HuH-7 (cell line): ENCODE results near the gene TMEM11.
A peak's percentile ranks its signal among the peaks of the same experiment; 100 is the strongest.

Experiments used
- DNase-seq: peaks from one replicate; pipeline ENCODE4 v3.0.0; 2011; ENCODE audit warnings: low spot score

The TMEM11 gene, protein sequence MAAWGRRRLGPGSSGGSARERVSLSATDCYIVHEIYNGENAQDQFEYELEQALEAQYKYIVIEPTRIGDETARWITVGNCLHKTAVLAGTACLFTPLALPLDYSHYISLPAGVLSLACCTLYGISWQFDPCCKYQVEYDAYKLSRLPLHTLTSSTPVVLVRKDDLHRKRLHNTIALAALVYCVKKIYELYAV

GRCh38 chr17:21214015-21214776, at the start of gene TMEM11:
TSS of gene TMEM11 (minus strand) at chr17:21214161. CDS start at chr17:21214152, 9 bp downstream.
- peak; percentile 84 for DNase-seq

DNA sequence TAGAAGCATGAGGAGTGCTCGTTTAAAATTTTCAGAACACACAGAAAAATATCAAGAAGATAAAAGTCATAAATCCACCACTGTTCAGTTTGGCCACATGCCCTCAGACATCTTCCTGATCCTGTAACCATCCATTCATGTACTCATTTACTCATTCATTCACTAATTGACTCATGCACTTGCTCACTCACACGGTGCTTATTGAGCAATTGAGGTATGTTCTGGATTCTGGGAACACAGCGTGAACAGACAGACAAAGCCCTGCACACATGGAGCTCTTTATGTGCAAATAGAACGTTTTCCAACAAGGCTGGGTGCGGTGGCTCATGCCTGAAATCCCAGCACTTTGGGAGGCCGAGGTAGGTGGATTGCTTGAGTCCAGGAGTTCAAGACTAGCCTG, 49.4 kb upstream of the TMEM11 start:
- DNase-seq: no peak

DNA sequence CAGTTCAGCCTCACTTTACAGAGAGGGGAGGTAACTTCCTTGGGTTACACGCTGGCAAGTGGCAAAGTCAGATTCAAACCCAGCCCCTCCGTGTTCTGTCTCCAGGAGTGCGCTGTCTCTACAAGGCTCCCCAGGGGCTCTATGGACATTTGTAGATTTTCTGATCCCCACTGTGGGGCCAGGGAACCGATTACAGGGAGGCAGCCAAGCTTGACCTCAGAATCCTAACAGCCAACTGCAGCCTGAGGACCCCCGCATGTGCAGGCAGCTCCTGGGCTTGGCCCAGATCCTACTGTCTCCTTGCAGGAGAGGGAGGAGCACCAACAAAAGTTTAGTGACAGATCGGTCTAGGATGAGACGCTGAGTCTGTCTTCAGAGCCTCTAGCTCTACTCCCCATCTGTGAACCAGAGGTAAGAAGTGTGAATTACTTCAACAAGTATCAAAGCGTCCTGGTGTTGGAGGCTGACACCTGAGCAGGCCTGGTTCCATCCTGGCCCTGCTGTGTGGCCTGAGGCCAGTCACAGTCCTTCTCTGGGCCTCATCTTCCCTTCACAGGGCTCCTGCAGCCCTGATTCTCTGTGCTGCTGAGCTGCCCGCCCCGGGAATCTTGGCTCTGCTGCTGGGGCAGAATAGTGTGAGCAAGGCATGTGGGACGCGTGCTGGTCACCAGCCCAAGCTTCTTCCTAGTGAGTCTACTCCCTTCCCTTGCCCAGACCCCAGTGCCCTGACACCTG, 48.5 kb upstream of the TMEM11 start:
- DNase-seq: no peak

DNA sequence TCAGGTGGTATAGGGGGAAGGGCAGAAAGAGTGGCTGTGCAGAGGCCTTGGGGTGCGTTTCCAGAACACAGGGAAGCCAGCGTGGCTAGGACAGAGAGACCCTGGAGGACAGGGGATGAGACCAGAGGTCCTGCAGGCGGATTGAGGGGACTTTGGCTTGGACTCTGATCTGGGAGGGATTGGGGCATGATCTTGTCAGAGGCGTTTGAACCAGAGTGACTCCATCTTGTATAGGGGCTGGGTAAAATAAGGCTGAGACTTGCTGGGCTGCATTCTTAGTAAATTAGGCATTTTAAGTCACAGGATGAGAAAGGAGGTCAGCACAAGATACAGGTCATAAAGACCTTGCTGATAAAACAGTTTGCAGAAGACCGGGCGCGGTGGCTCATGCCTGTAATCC, 44.6 kb upstream of the TMEM11 start:
- DNase-seq: no peak

DNA sequence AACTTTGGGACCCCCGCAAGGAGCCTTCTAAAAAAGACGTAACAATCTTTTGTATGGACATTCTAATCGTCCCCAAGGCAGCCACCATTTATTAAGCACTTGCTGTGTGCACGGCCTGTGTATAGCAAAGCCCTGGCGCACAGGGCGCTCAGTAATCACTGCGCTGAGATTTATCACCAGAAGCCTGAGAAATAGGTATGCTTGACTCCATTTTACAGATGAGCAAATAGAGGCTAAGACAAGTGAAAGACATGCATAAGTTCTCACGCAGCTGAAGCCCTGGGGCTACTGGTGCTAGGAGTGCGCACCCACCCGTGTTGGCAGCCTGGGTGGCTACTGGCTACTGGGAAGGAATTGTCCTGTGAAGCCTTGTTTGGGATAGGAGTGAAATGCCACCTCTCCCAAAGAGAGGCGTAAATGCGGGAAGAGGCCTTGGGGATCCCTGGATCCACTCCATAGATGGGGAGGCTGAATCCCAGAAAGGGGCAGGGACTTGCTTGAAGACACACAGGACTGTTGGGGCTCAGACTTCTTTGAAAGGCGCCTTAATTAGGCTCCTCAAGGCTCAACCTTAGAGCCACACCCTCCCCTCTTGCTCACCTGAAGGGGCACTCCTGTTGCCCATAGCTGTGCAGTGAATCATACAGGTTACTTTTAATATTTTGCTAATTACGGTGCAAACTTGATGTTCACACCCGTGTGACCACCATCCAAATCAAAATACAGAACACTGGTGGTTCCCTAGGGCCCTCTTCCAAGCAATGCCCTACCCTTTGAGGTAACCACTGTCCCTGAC, 39.9 kb upstream of the TMEM11 start:
- DNase-seq: no peak

- DNase-seq: peak; percentile 75
Measured at GRCh38 chr17:21252796-21253645, 39.1 kb upstream of the TMEM11 start, which contains the start of gene NATD1. TSS of gene NATD1 (minus strand) at chr17:21253410. CDS start at chr17:21253264, 146 bp downstream.

GRCh38 chr17:21252289-21252795, 38.4 kb upstream of the TMEM11 start:
- DNase-seq: no peak

GRCh38 chr17:21251337-21252010, 37.5 kb upstream of the TMEM11 start:
- DNase-seq: no peak

DNA sequence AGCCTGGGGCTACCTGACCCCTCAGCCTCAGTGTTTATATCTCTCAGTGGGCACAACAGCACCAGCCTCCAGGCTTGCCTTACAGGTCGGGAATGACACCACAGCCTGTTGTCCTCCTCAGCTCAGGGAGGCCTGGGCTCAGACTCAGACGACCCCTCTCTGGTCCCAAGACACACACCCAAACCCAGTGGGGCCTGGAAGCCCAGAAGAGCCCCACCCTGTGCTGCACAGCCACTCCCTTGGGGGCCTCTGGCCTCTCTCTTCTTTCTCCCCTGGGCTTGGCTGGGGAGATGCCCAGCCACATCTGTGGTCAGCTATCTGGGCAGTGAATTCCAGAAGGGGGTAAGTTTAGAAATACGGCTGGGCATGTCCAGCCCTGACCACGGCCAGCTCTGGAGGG, 36.9 kb upstream of the TMEM11 start:
- no peak for DNase-seq

DNA sequence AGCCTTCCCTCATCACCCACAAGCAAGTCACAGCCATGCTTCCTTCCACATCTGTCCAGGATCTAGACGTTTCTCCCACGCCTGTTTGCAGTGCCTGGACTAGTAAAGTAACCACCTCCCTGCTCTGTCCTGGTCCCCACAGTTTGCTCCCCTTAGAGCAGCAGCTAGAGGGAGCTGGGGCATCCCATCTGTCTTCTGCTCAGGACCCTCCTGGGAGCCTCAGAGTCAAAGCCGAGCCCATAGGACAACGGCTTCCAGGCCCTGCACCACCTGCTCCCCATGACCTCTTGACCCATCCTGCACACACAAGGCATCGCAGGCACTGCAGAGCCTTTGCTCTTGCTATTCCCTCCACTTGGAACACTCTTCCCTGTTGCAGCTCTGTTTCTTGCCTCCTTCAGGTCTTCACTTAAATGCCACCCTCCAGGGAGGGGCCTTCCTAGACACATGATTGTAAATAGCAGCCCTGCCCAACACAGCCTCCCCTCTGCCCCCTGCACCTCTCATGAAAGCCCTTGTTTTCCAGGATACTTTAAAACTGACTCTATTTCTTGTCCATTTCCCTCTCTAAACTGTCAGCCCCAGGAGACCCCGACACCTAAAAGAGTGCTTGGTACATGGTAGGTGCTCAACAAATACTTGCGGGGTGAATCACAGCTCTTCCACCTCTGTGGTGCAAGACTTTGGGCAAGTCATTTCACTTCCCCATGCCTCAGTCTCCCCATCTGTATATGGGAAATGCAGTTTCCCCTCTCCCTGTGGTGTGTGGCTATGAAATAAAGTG, 36.2 kb upstream of the TMEM11 start:
- DNase-seq: no peak

DNA sequence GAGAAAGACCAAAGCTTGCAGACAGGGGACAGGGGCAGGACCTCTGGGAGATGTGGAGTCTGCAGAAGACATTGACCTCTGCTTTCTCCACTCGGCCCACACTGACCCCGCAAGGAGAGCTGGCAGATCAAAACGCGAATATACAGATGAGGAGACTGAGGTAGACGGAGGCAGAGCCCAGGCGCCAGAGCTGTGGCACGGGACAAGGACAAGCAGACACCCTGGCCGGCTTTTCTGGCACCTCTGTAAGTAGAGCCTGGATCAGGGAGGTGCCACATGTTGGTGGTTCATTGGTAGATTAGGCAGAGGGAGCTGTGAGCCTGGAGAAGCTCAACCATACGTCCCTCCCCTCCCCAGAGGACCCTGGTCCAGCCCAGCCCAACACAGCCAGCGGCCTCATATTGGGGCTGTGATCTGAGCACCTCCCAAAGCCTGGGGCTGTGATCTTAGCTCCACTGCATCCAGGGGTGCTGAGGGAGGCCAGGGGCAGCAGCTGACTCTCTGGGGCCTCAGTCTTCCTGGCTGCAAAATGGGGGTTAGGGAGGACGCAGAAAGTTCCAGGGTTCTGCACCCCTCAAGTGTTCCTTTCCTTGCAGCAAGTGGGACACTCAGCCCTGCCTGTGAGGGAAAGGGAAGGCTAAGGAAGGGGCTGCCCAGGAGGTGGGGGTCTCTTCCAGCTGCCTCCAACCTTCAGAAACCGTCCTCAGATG, 35.3 kb upstream of the TMEM11 start:
- no peak for DNase-seq

GRCh38 chr17:21248500-21248899, 34.5 kb upstream of the TMEM11 start:
- DNase-seq: no peak

DNA sequence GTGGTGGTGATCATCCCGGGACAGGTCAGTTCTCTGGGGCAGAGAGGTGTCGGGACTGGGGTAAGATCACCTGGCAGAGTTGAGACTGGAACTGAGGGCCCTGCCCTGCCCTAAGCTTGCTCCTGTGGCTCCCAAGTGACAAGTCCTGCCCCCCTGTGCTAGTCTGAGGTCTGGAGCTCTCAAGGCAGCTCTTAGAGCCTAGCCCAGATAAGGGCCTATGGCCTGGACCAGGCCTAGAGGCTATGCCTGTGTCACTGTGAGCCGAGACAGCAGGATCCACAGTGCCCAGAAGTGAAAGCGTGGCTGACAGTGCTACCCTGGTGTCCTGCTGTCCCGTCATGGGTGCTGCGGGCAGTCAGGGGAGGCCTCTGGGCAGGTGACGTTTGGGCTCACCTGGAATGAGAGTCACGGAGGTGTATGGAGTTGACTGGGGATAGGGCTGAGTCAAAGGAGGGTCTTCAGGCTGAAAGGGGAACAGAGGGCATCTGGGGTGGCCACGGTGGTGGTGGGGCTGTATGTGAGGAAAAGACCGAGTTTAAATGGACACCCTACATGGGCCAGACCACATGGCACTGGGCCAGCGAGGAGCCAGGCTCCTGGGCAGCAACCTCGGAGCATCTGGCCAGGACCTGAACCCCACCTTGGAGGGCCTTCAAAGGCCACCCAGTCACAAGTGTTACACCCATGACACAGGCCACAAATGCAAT, 33.7 kb upstream of the TMEM11 start:
- DNase-seq: no peak

DNA sequence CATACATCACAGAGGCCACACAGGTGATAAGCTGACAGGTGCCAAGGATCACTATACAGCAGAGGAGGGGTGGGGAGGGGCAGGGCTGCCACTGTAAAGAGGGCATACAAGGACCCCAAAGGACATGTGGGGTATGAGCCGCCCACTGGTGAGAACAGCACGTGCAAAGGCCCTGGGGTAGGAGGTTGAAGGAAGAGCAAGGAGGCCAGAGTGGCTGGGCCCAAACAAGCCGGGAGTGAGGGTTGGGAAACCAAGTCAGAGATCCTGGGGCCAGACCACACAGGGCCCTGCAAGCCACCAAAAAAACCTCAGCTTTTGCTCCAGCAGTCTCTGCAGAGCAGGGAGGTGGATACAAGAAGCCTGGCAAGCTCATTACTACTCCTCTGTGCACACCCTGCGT, 32.7 kb upstream of the TMEM11 start:
- no peak for DNase-seq

GRCh38 chr17:21245639-21246084, 31.7 kb upstream of the TMEM11 start:
- DNase-seq: no peak

DNA sequence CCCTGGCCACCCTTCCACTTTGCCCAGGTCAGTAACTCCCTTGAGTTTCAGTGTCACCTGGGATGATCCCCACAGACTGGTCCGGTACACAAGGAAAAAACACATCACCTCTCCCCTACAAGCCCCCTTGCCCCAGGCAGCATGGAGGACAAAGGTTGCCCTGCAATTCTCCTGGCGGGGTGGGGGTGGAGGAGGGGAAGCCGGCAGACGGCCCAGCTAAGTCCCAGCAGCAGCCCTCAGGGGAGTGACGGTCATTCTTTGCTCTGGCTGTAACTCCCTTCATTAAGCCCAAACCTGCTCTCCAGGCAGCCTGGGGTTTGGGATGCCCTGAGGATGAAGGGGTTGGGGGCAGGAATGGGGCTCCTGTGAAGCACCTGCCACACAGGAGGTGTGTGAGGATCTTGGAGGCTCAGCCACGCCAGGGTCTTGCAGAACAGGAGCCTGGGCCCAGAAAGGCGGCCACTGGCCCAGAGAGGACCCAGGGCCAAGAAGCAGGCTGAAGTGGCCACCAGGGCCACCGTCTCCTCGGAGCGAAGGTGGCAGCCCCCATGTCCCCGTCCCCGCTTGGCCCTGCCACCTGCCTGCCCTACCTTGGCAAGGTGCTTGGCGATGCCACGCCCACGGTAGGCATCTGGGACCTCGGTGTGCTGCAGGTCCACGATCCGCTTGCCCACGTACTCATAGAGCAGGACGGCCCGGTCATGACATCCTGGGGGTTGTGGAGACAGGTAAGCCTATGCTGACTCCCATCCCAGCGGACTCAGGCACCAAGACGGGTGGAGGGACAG, 29.7 kb upstream of the TMEM11 start:
- no peak for DNase-seq

DNA sequence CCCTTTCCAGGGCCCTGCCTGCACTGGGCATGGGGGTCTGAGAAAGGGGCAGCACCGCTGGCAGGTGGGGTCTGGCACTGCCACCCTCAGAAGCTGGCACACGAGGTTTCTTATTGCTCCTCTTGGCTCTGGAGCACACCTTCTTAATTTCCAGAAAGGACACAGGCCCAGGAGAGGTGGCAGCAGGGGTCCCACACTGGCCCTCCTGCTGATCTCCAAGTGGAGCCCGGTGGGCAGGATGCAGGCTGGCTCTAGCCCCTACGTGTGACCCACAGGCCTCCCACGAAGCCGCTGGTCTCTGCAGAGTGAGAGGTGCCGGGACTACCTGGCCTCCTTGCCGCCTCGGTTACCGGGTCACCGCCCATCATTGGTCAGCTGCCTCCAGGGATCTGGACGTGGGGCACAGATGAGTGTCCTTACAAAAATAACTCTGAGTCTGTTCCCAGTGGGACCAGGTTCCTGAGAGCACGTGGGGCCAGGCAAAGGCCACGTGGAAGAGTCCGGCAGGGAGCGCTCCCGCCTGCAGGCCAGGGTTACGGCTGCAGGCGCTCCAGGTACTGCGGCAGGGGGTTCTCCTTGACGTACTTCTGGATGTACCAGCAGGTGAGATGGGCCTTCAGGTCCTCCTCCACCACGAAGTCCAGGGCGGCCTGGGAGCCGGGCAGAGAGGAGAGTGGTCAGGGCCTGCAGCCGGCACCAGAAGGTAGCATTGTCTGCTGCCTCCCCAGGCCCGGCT, 29.0 kb upstream of the TMEM11 start:
- DNase-seq: no peak
